Endothelial cell of umbilical vein (primary cell): Measurements from ENCODE around the gene TBC1D17. TPM values are rescaled to one million over a fixed set of nuclear protein-coding genes. Genes with fewer than 3 reads are reported as not detected.

Experiments
- BruUV-seq: library from RNA; stranded (reverse); fragments of 400-500 nt; replicated peaks from 2 replicates; lab custom pipeline; 2021; lab: Mats Ljungman, UMichigan
- CTCF ChIA-PET: fragments of 300-600, 350-600 bp; sonication (Branson Sonifier 250); formaldehyde crosslinking; loops from one replicate; lab custom pipeline; 2021; ENCODE audit warnings: antibody characterized with exemption, inconsistent platforms; lab: Charles Lee
- POLR2A ChIA-PET: fragments of 300-600, 350-600 bp; sonication (Branson Sonifier 250); formaldehyde crosslinking; loops from one replicate; lab custom pipeline; 2021; ENCODE audit warnings: antibody characterized with exemption, inconsistent platforms; lab: Charles Lee
- DNase-seq: peaks from one replicate; pipeline ENCODE4 v3.0.0-alpha.2; 2011; ENCODE audit warnings: low read depth, low spot score
- FAIRE-seq: peaks from 2 replicates; lab custom pipeline; 2011; peaks lifted over from hg19 to GRCh38; lab: Jason Lieb, UNC
- H2AFZ ChIP-seq: 2 replicates; pipeline ENCODE4 v1.6.0; 2012; ENCODE audit warnings: low read depth, low read length, control low read depth, inconsistent platforms
- H3K27ac ChIP-seq: 2 replicates; pipeline ENCODE4 v1.5.1; 2011; ENCODE audit warnings: low read depth, mild to moderate bottlenecking, control low read depth, low read length, moderate library complexity; ENCODE audit not compliant: insufficient read depth
- H3K27me3 ChIP-seq, 2 experiments: 2 replicates each; pipeline versions ENCODE4 v1.6.0 to v1.6.1; 2011; ENCODE audit warnings: low read length in 2 of 2, mixed read lengths in 1 of 2; ENCODE audit not compliant: control insufficient read depth in 2 of 2, insufficient read depth in 2 of 2
- H3K36me3 ChIP-seq, 2 experiments: 2 replicates in 1 of 2; 3 replicates in 1 of 2; pipeline ENCODE4 v1.5.1; 2011; ENCODE audit warnings: low read length in 2 of 2, mild to moderate bottlenecking in 1 of 2, moderate library complexity in 1 of 2; ENCODE audit not compliant: control insufficient read depth in 2 of 2, insufficient read depth in 2 of 2; ENCODE audit errors: extremely low read depth in 1 of 2
- H3K4me1 ChIP-seq: 3 replicates; pipeline ENCODE4 v1.5.1; 2011; ENCODE audit warnings: mild to moderate bottlenecking, low read length; ENCODE audit not compliant: control insufficient read depth, insufficient read depth; ENCODE audit errors: extremely low read depth
- H3K4me2 ChIP-seq: 2 replicates; pipeline ENCODE4 v1.6.1; 2011; ENCODE audit warnings: low read length, control low read depth, mixed read lengths; ENCODE audit not compliant: insufficient read depth
- H3K4me3 ChIP-seq, 3 experiments: fragments of 200-600 bp in 1 of 3; sonication (generic), shearing (Covaris generic) in 1 of 3; replicated peaks in 1 of 3; 2 replicates each; pipeline ENCODE4 v1.5.1; 2011 to 2016; ENCODE audit warnings: control low read depth in 3 of 3, low read length in 3 of 3, mild to moderate bottlenecking in 2 of 3, inconsistent platforms in 1 of 3, low read depth in 1 of 3, moderate library complexity in 1 of 3; ENCODE audit not compliant: insufficient read depth in 1 of 3
- H3K79me2 ChIP-seq: 2 replicates; pipeline ENCODE4 v1.6.0; 2012; ENCODE audit warnings: low read length, inconsistent platforms; ENCODE audit not compliant: control insufficient read depth, insufficient read depth
- H3K9ac ChIP-seq: replicated peaks from 2 replicates; pipeline ENCODE3; 2011; ENCODE audit warnings: low read length, control low read depth; ENCODE audit not compliant: insufficient read depth; ENCODE audit errors: extremely low read depth
- H3K9me1 ChIP-seq: replicated peaks from 3 replicates; pipeline ENCODE4 v1.6.0; 2011; ENCODE audit warnings: mild to moderate bottlenecking, low read length; ENCODE audit not compliant: control insufficient read depth, insufficient read depth; ENCODE audit errors: extremely low read depth
- H3K9me3 ChIP-seq: replicated peaks from 2 replicates; pipeline ENCODE4 v1.5.1; 2012; ENCODE audit warnings: low read length, inconsistent platforms; ENCODE audit not compliant: control insufficient read depth, insufficient read depth
- H4K20me1 ChIP-seq: replicated peaks from 2 replicates; pipeline ENCODE3; 2011; ENCODE audit warnings: mild to moderate bottlenecking, low read length; ENCODE audit not compliant: control insufficient read depth, insufficient read depth; ENCODE audit errors: extremely low read depth
- EZH2 ChIP-seq: IDR thresholded peaks from 2 replicates; pipeline ENCODE4 v1.6.1; 2012; ENCODE audit warnings: borderline replicate concordance, low read depth, mild to moderate bottlenecking, moderate library complexity, low read length, inconsistent platforms; ENCODE audit not compliant: severe bottlenecking
- FOS ChIP-seq: IDR thresholded peaks from 2 replicates; pipeline ENCODE4 v1.6.1; 2011; ENCODE audit warnings: mild to moderate bottlenecking, low read length, moderate library complexity, borderline replicate concordance; ENCODE audit not compliant: insufficient read depth
- GATA2 ChIP-seq: IDR thresholded peaks from 2 replicates; pipeline ENCODE4 v1.7.0; 2011; ENCODE audit warnings: low read depth, mild to moderate bottlenecking, moderate library complexity, mixed read lengths, low read length; ENCODE audit not compliant: insufficient read length, insufficient read depth
- JUN ChIP-seq: IDR thresholded peaks from 2 replicates; pipeline ENCODE4 v1.6.1; 2011; ENCODE audit warnings: borderline replicate concordance, low read depth; ENCODE audit not compliant: insufficient read length, insufficient read depth
- MYC ChIP-seq: IDR thresholded peaks from one replicate; pipeline ENCODE4 v1.6.1; 2011; ENCODE audit warnings: mild to moderate bottlenecking, low read depth, low read length
- POLR2A ChIP-seq: IDR thresholded peaks from 2 replicates; pipeline ENCODE4 v1.6.1; 2012; ENCODE audit warnings: low read depth, mild to moderate bottlenecking, control low read depth, low read length
- POLR2AphosphoS5 ChIP-seq: IDR thresholded peaks from 2 replicates; pipeline ENCODE4 v1.6.1; 2012; ENCODE audit warnings: low read depth, mild to moderate bottlenecking, control low read depth, low read length, moderate library complexity; ENCODE audit not compliant: insufficient read depth
- dilution Hi-C: fragments of 300-500 bp; cut with MboI; formaldehyde crosslinking; loops from one replicate; pipeline ENCODE4 v1.15.0; 2019; ENCODE audit warnings: low sequenced_read_pairs; ENCODE audit not compliant: extremely low pct_ligation_motif_present
- intact Hi-C: fragments of 100-400 bp; cut with micrococcal nuclease; formaldehyde crosslinking; loops from one replicate; pipeline ENCODE4 v1.10.0; 2022
- polyA plus RNA-seq, 4 experiments: library from polyadenylated mRNA; depleted of rRNA in 3 of 4; stranded (reverse) in 3 of 4; unstranded in 1 of 4; fragments of >200 nt; gene quantifications; 2 replicates each; pipeline versions ENCODE4 v1.2.1 to v1.2.3, GENCODE V29; 2011 to 2012; ENCODE audit warnings: missing spikeins in 1 of 4
- total RNA-seq: library from RNA; stranded (reverse); gene quantifications from 2 replicates; pipeline ENCODE4 v1.2.3, GENCODE V29; 2021
- TF ChIP-seq, protein P1 (sequence below): IDR thresholded peaks from 2 replicates; pipeline ENCODE4 v1.6.1; 2011; ENCODE audit not compliant: insufficient read depth, insufficient read length
- TF ChIP-seq, protein P2 (sequence below), 2 donors: IDR thresholded peaks; 1 replicate in 1 of 2; 2 replicates in 1 of 2; pipeline ENCODE4 v1.5.1; 2011; ENCODE audit warnings: low read length in 2 of 2, mild to moderate bottlenecking in 2 of 2, moderate library complexity in 2 of 2, control low read depth in 1 of 2, inconsistent platforms in 1 of 2, low read depth in 1 of 2; ENCODE audit not compliant: insufficient read depth in 1 of 2; ENCODE audit errors: extremely low read depth in 1 of 2

The TBC1D17 gene
- total and polyA plus RNA-seq, 2 donors (not counting 3 experiments of a cell fraction or from before 2014, with no cell fraction given): 34.2 to 39.3 TPM

DNA sequence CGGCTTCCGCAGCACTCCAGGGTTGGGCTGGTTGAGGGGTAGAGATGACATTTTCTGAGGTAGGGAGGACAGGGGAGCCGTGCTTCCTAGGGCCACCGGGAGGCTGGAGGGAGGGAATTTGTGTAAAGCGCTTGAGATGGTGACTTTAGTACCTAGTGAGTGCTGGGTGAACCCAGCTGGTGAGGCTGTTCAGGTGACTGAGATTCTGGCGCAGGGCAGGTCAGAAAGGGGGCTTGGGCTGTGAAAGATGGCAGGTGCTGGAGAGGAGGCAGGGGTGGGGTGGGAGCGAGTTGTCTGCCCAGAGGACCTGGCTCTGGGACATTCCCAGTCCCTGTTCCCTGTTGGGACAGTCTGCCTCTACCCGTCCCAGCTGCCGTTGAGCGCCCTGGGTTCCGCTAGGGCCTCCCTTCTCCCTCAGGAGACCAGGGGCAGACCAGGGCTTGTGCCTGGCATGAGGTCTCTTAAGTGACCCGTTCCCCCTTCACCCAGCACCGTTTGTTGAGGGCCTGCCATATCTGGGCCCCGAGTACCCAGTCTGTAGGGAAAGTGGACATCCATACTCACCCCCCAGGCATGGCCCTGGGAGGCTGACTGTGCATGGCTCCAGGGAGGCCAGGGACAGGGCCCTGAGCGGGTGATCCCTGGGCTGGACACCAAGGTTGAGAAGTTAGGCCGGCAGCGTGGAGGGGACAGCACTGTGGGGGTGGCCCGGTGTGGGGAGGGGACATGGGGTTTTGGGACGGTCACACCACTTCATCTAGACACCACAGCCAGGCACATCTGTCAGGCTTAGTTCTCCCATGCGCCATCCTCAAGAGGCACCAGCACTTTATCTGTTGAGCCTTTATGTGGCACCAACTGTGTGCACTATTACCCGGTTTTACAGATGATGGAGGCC is 21.6 kb upstream of the TBC1D17 start:
- dilution Hi-C loops: no loop called here
- Histone ChIP-seq H3K27me3 (no peaks in the 10 kb centered on the region), H3K9me3 (no peaks in the 10 kb centered on the region), H3K36me3 (peaks cover 2 to 49% of the 10 kb centered on the region in 2 experiments), H3K4me2 (no peak overlapping the region), H3K4me1 (peaks cover 26% of the 10 kb centered on the region), H3K27ac (no peak overlapping the region), H3K79me2 (peaks cover 25% of the 10 kb centered on the region), H3K9ac (no peak overlapping the region), H4K20me1 (no peaks in the 10 kb centered on the region), H3K4me3 (no peak overlapping the region), H2AFZ (no peak overlapping the region), H3K9me1 (no peaks in the 10 kb centered on the region)
- FAIRE-seq (no peak), DNase-seq (no peak)
- POLR2A ChIA-PET: no interaction called here
- CTCF ChIA-PET: no interaction called here
- no peak for TF ChIP-seq JUN
- TF ChIP-seq POLR2AphosphoS5: no peak
- TF ChIP-seq, protein P1, sequence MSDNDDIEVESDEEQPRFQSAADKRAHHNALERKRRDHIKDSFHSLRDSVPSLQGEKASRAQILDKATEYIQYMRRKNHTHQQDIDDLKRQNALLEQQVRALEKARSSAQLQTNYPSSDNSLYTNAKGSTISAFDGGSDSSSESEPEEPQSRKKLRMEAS: no peak
- TF ChIP-seq GATA2: no peak
- TF ChIP-seq, protein P2, sequence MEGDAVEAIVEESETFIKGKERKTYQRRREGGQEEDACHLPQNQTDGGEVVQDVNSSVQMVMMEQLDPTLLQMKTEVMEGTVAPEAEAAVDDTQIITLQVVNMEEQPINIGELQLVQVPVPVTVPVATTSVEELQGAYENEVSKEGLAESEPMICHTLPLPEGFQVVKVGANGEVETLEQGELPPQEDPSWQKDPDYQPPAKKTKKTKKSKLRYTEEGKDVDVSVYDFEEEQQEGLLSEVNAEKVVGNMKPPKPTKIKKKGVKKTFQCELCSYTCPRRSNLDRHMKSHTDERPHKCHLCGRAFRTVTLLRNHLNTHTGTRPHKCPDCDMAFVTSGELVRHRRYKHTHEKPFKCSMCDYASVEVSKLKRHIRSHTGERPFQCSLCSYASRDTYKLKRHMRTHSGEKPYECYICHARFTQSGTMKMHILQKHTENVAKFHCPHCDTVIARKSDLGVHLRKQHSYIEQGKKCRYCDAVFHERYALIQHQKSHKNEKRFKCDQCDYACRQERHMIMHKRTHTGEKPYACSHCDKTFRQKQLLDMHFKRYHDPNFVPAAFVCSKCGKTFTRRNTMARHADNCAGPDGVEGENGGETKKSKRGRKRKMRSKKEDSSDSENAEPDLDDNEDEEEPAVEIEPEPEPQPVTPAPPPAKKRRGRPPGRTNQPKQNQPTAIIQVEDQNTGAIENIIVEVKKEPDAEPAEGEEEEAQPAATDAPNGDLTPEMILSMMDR (IDR thresholded peaks at IDR 0.05; ENCODE audit: extremely low read depth in 1 of 2, insufficient read depth in 1 of 2, low read depth in 1 of 2, low read length in 2 of 2): no peak
- TF ChIP-seq FOS: no peak
- no peak for TF ChIP-seq EZH2
- no peak for TF ChIP-seq MYC
- TF ChIP-seq POLR2A: no peak
- intact Hi-C loops: no loop called here
- BruUV-seq: no TSS peak
